AG04450 (cell line): ENCODE data around the gene TMC1. TPM values are rescaled to one million over a fixed set of nuclear protein-coding genes. Genes with fewer than 3 reads are reported as not detected.
"Not testable (repeated sequence)": the region's sequence is repeated elsewhere in the genome, so short reads cannot be mapped to it uniquely, and the experiment has no call there.

Experiments
- CTCF ChIA-PET: fragments of 300-600, 350-600 bp; formaldehyde crosslinking; extraction: SDS; loops from one replicate; lab custom pipeline; 2022; ENCODE audit warnings: antibody characterized with exemption, inconsistent platforms; lab: Charles Lee
- POLR2A ChIA-PET: fragments of 350-600 bp; formaldehyde crosslinking; extraction: SDS; loops from one replicate; lab custom pipeline; 2021; ENCODE audit warnings: antibody characterized with exemption, inconsistent platforms; lab: Yijun Ruan, JAX
- DNase-seq: peaks from one replicate; pipeline ENCODE4 v3.0.0-alpha.2; 2011; ENCODE audit warnings: low read depth, low spot score
- H3K27ac ChIP-seq: one replicate; pipeline ENCODE4 v1.5.1; 2012; ENCODE audit warnings: low read depth, low read length, control low read depth
- H3K27me3 ChIP-seq: one replicate; pipeline ENCODE4 v1.6.0; 2012; ENCODE audit warnings: low read length; ENCODE audit not compliant: control insufficient read depth, insufficient read depth
- H3K4me3 ChIP-seq: 2 replicates; pipeline ENCODE4 v1.5.1; 2011; ENCODE audit warnings: mild to moderate bottlenecking, low read depth, low read length, control low read depth
- H3K9me3 ChIP-seq: 2 replicates; pipeline ENCODE4 v1.5.1; 2012; ENCODE audit warnings: low read length; ENCODE audit not compliant: control insufficient read depth, insufficient read depth
- CTCF ChIP-seq: IDR thresholded peaks from 2 replicates; pipeline ENCODE4 v1.5.1; 2011; ENCODE audit warnings: low read depth, low read length, control low read depth, inconsistent platforms
- polyA plus RNA-seq: library from polyadenylated mRNA; depleted of rRNA; stranded (reverse); fragments of >200 nt; gene quantifications from 2 replicates; pipeline ENCODE4 v1.2.3, GENCODE V29; 2011

TMC1 gene
- polyA plus RNA-seq, 1 experiment: not detected

- ChIA-PET CTCF (no interaction called here), POLR2A (interaction anchor here (1.1 kb wide), 1 partner anchor 175 kb away, joined by 3 read pairs; the partner anchor contains the start of gene ZFAND5)
- no peaks in the 10 kb centered on the region for H3K27me3 ChIP-seq
- H3K9me3 ChIP-seq: peaks cover 8% of the 10 kb centered on the region
- no peak overlapping the region for H3K4me3 ChIP-seq
- no peak for DNase-seq
- H3K27ac ChIP-seq: no peak overlapping the region
- TF ChIP-seq CTCF: no peak
These were observed 18.5 kb downstream of the TMC1 start for GRCh38 chr9:72539824-72540347.

GRCh38 chr9:72540348-72540873, 19.0 kb downstream of the TMC1 start:
- DNase-seq: no peak
- Histone ChIP-seq H3K27me3 (no peaks in the 10 kb centered on the region), H3K4me3 (no peak overlapping the region), H3K27ac (no peak overlapping the region), H3K9me3 (peaks cover 8% of the 10 kb centered on the region)
- CTCF ChIA-PET: no interaction called here
- no peak for TF ChIP-seq CTCF
- POLR2A ChIA-PET: interaction anchor here (1.1 kb wide), 1 partner anchor 175 kb away, joined by 3 read pairs; the partner anchor contains the start of gene ZFAND5

- ChIA-PET POLR2A (interaction anchor here (0.8 to 1.8 kb wide), 3 partner anchors 12 to 177 kb away, joined by 3 to 6 read pairs (median 4); partner anchors contain the start of gene ZFAND5), CTCF (interaction anchor here (1.5 kb wide), 1 partner anchor 261 kb away, joined by 5 read pairs; no protein-coding TSS in a partner anchor)
- not testable (repeated sequence) for H3K27ac ChIP-seq, H3K27me3 ChIP-seq, H3K9me3 ChIP-seq, H3K4me3 ChIP-seq, DNase-seq
These were observed 21.1 kb downstream of the TMC1 start for GRCh38 chr9:72542537-72542833.

- Histone ChIP-seq H3K27me3 (no peaks in the 10 kb centered on the region), H3K9me3 (no peaks in the 10 kb centered on the region), H3K4me3 (no peak overlapping the region), H3K27ac (no peak overlapping the region)
- TF ChIP-seq CTCF: no peak
- no peak for DNase-seq
- POLR2A ChIA-PET: interaction anchor here (0.8 kb wide), 1 partner anchor 11 kb away, joined by 3 read pairs; no protein-coding TSS in a partner anchor
- CTCF ChIA-PET: interaction anchor here (1.5 kb wide), 1 partner anchor 262 kb away, joined by 5 read pairs; no protein-coding TSS in a partner anchor
These were observed 21.5 kb downstream of the TMC1 start for GRCh38 chr9:72542917-72543316.

GRCh38 chr9:72551306-72551705, 29.9 kb downstream of the TMC1 start:
- TF ChIP-seq CTCF: no peak
- CTCF ChIA-PET: interaction anchor here (1.0 kb wide), 1 partner anchor 39 kb away, joined by 3 read pairs; no protein-coding TSS in a partner anchor
- no peak for DNase-seq
- Histone ChIP-seq H3K4me3 (no peak overlapping the region), H3K27me3 (no peaks in the 10 kb centered on the region), H3K27ac (no peak overlapping the region), H3K9me3 (no peaks in the 10 kb centered on the region)
- POLR2A ChIA-PET: no interaction called here
